ENCODE results near the gene KCNT2. TPM values are rescaled to one million over a fixed set of nuclear protein-coding genes. Genes with fewer than 3 reads are reported as not detected.
A peak's percentile ranks its signal among the peaks of the same experiment; 100 is the strongest.

KCNT2 gene
- total RNA-seq, 4 donors from 2014 or later, result 0.35 to 0.88 (median 0.51) TPM; not detected in 1

GRCh38 chr1:196409586-196409985 lies 198.7 kb downstream of the KCNT2 start:
- DNase-seq, result no peak
- no peaks in the 10 kb centered on the region for H3K9me3 ChIP-seq
- ATAC-seq, result no peak
- no peak overlapping the region for H3K4me3 ChIP-seq
- H3K27me3 ChIP-seq, result no peaks in the 10 kb centered on the region
- intact Hi-C loops (cut with DNase I; ENCODE audit: low total_unique reads), result no loop called here
- TF ChIP-seq CTCF (IDR thresholded peaks at IDR 0.05 in 4 of 5, conservative IDR thresholded peaks at IDR 0.05 in 1 of 5), result no peak
- no peak for TF ChIP-seq POLR2A (IDR thresholded peaks at IDR 0.05)
- H3K36me3 ChIP-seq, result no peaks in the 10 kb centered on the region
- peaks cover 0 to 5% of the 10 kb centered on the region in 2 donors for H3K4me1 ChIP-seq
- in situ Hi-C loops (cut with MboI; ENCODE audit: low sequenced_read_pairs in 4 of 4), result no loop called here
- H3K27ac ChIP-seq, result no peak overlapping the region

- ATAC-seq, result no peak
- DNase-seq, result no peak
- Histone ChIP-seq H3K4me3 (no peak overlapping the region), H3K36me3 (no peaks in the 10 kb centered on the region), H3K4me1 (peaks cover 0 to 5% of the 10 kb centered on the region in 2 donors), H3K27ac (peak overlapping the region in 1 of 4 donors; percentile 18), H3K27me3 (no peaks in the 10 kb centered on the region), H3K9me3 (no peaks in the 10 kb centered on the region)
- TF ChIP-seq POLR2A (IDR thresholded peaks at IDR 0.05) (no peak), CTCF (IDR thresholded peaks at IDR 0.05 in 4 of 5, conservative IDR thresholded peaks at IDR 0.05 in 1 of 5) (no peak)
- intact Hi-C loops (cut with DNase I; ENCODE audit: low total_unique reads) (no loop called here), in situ Hi-C loops (cut with MboI; ENCODE audit: low sequenced_read_pairs in 4 of 4) (no loop called here)
Observed at GRCh38 chr1:196407358-196408051, 200.7 kb downstream of the KCNT2 start.

- peaks cover 0 to 5% of the 10 kb centered on the region in 2 donors for H3K4me1 ChIP-seq
- H3K36me3 ChIP-seq, result no peaks in the 10 kb centered on the region
- no peaks in the 10 kb centered on the region for H3K9me3 ChIP-seq
- H3K27ac ChIP-seq, result no peak overlapping the region
- no peak for ATAC-seq
- in situ Hi-C loops (cut with MboI; ENCODE audit: low sequenced_read_pairs in 4 of 4), result no loop called here
- no peak overlapping the region for H3K4me3 ChIP-seq
- no peak for DNase-seq
- no peaks in the 10 kb centered on the region for H3K27me3 ChIP-seq
- no peak for TF ChIP-seq POLR2A (IDR thresholded peaks at IDR 0.05)
- no peak for TF ChIP-seq CTCF (IDR thresholded peaks at IDR 0.05 in 4 of 5, conservative IDR thresholded peaks at IDR 0.05 in 1 of 5)
- intact Hi-C loops (cut with DNase I; ENCODE audit: low total_unique reads), result no loop called here
Observed at GRCh38 chr1:196405839-196406238, 202.4 kb downstream of the KCNT2 start.

GRCh38 chr1:196403803-196404690 lies 204.2 kb downstream of the KCNT2 start:
- no peak overlapping the region for H3K27ac ChIP-seq
- intact Hi-C loops (cut with DNase I; ENCODE audit: low total_unique reads) (no loop called here), in situ Hi-C loops (cut with MboI; ENCODE audit: low sequenced_read_pairs in 4 of 4) (no loop called here)
- H3K4me3 ChIP-seq, result no peak overlapping the region
- no peaks in the 10 kb centered on the region for H3K9me3 ChIP-seq
- H3K4me1 ChIP-seq, result peaks cover 0 to 5% of the 10 kb centered on the region in 2 donors
- ATAC-seq (no peak), DNase-seq (no peak)
- TF ChIP-seq POLR2A (IDR thresholded peaks at IDR 0.05) (no peak), CTCF (IDR thresholded peaks at IDR 0.05 in 4 of 5, conservative IDR thresholded peaks at IDR 0.05 in 1 of 5) (no peak)
- H3K27me3 ChIP-seq, result no peaks in the 10 kb centered on the region
- H3K36me3 ChIP-seq, result no peaks in the 10 kb centered on the region

All from gastrocnemius medialis (tissue), 4 donors.